Right lobe of liver (tissue), 4 donors: ENCODE measurements around the gene LYPD6B.

Experiments used
- POLR2A ChIP-seq: fragments of 450-650 bp; IDR thresholded peaks from one replicate; pipeline ENCODE4 v1.6.1; 2017; ENCODE audit warnings: antibody characterized with exemption, mild to moderate bottlenecking
- TF ChIP-seq, protein P1 (sequence below), 4 donors: fragments of 200-600 bp in 3 of 4; fragments of 450-650 bp in 1 of 4; IDR thresholded peaks; one replicate each; pipeline versions ENCODE4 v1.5.1 to v1.8.0; 2016 to 2022; ENCODE audit warnings: antibody characterized with exemption in 4 of 4, mild to moderate bottlenecking in 2 of 4
- donor health status: DM: no; HTN: no; CAD: no.
- donor health status: DM: no; HTN: no; CAD: no.
- donor health status: DM: no; HTN: yes; CAD: no.

DNA sequence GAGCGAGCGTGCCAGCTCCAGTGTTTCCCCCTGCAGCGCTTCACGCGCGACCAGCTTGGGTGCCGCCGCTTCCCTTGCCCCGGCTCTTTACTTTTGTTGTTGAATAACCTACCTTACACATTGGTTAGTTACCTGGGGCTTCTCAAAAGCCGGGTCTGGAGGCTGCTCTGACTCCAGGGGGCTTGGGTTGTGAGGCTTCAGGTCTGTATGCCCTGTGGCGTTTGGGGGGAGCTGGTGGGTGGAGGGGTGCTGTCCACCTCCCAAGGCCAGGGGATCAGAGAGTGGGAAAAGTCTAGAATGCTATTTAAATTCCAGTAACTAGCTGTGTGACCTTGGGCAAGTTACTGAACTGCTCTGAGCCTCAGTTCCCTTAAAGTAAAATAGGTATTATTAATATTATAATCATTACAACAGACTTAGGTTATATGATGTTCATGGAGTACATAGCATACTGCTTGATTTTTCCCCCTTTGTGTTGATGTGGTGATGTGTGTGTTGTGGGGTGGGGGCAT is 770 bp downstream of the LYPD6B start:
- TF ChIP-seq, protein P1, sequence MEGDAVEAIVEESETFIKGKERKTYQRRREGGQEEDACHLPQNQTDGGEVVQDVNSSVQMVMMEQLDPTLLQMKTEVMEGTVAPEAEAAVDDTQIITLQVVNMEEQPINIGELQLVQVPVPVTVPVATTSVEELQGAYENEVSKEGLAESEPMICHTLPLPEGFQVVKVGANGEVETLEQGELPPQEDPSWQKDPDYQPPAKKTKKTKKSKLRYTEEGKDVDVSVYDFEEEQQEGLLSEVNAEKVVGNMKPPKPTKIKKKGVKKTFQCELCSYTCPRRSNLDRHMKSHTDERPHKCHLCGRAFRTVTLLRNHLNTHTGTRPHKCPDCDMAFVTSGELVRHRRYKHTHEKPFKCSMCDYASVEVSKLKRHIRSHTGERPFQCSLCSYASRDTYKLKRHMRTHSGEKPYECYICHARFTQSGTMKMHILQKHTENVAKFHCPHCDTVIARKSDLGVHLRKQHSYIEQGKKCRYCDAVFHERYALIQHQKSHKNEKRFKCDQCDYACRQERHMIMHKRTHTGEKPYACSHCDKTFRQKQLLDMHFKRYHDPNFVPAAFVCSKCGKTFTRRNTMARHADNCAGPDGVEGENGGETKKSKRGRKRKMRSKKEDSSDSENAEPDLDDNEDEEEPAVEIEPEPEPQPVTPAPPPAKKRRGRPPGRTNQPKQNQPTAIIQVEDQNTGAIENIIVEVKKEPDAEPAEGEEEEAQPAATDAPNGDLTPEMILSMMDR (IDR thresholded peaks at IDR 0.05): no peak
- no peak for TF ChIP-seq POLR2A
